Right ventricle myocardium superior (tissue), 1 donor: ENCODE data around the gene LPP. TPM values are rescaled to one million over a fixed set of nuclear protein-coding genes. Genes with fewer than 3 reads are reported as not detected.

Experiments
- ATAC-seq: fragments of 200-7000 bp; cut with Tn5 transposase; one replicate; pipeline ENCODE4 v1.9.1; 2020; ENCODE audit warnings: mild to moderate bottlenecking; ENCODE audit not compliant: poor library complexity
- DNase-seq: peaks from one replicate; pipeline ENCODE4 v3.0.0-alpha.2; 2020
- intact Hi-C: fragments of 100-400 bp; cut with DNase I; formaldehyde crosslinking; loops from one replicate; pipeline ENCODE4 v1.11.2; 2022
- total RNA-seq: library from RNA; stranded (reverse); fragmentation: NEBNext Ultra II Directional; extraction: Animal tissue kit (Norgen Biotek cat#: 25700); gene quantifications from one replicate; pipeline ENCODE4 v1.2.1, GENCODE V29; 2021
- donor health status: DM: no; HTN: yes; CAD: no; lungs with severe emphysema.

LPP gene
- total RNA-seq, 1 donor from 2014 or later = 92.9 TPM

GRCh38 chr3:188482929-188483328, 329.0 kb downstream of the LPP start:
- peak; percentile 69 for ATAC-seq
- no peak for DNase-seq
- intact Hi-C loops = no loop called here

- intact Hi-C loops = no loop called here
- DNase-seq (no peak), ATAC-seq (no peak)
Measured at GRCh38 chr3:188486126-188486525, 332.2 kb downstream of the LPP start.

- intact Hi-C loops = no loop called here
- DNase-seq (no peak), ATAC-seq (no peak)
Measured at GRCh38 chr3:188486952-188487351, 333.0 kb downstream of the LPP start.

- ATAC-seq = no peak
- intact Hi-C loops = no loop called here
- no peak for DNase-seq
Measured at GRCh38 chr3:188487652-188488051, 333.7 kb downstream of the LPP start.

- intact Hi-C loops = no loop called here
- DNase-seq = no peak
Measured at GRCh38 chr3:188488801-188489200, 334.8 kb downstream of the LPP start.

GRCh38 chr3:188489639-188490405, 335.9 kb downstream of the LPP start:
- DNase-seq (no peak), ATAC-seq (no peak)
- intact Hi-C loops = no loop called here

More at GRCh38 chr3:188488801-188489200, 334.8 kb downstream of the LPP start:
- no peak for ATAC-seq

- intact Hi-C loops = no loop called here
- DNase-seq (no peak), ATAC-seq (no peak)
Measured at GRCh38 chr3:188490416-188490815, 336.5 kb downstream of the LPP start.

- ATAC-seq (peak; percentile 73), DNase-seq (no peak)
- intact Hi-C loops = no loop called here
Measured at GRCh38 chr3:188491276-188491687, 337.3 kb downstream of the LPP start.

- intact Hi-C loops = no loop called here
- no peak for ATAC-seq
- DNase-seq = no peak
Measured at GRCh38 chr3:188496390-188496789, 342.4 kb downstream of the LPP start.

GRCh38 chr3:188497021-188497420, 343.1 kb downstream of the LPP start:
- no peak for ATAC-seq
- intact Hi-C loops = no loop called here
- no peak for DNase-seq

- DNase-seq = no peak
- no peak for ATAC-seq
- intact Hi-C loops = no loop called here
Measured at GRCh38 chr3:188503647-188504046, 349.7 kb downstream of the LPP start.

GRCh38 chr3:188505151-188505550, 351.2 kb downstream of the LPP start:
- intact Hi-C loops = no loop called here
- no peak for DNase-seq

GRCh38 chr3:188505911-188506310, 352.0 kb downstream of the LPP start:
- DNase-seq = no peak
- no peak for ATAC-seq
- intact Hi-C loops = no loop called here

More at GRCh38 chr3:188505151-188505550, 351.2 kb downstream of the LPP start:
- ATAC-seq = no peak

GRCh38 chr3:188506446-188506845, 352.5 kb downstream of the LPP start:
- ATAC-seq (no peak), DNase-seq (no peak)
- intact Hi-C loops = no loop called here

- peak; percentile 70 for ATAC-seq
- intact Hi-C loops = no loop called here
- DNase-seq = no peak
Measured at GRCh38 chr3:188507244-188507720, 353.3 kb downstream of the LPP start.

- ATAC-seq (no peak), DNase-seq (no peak)
- intact Hi-C loops = no loop called here
Measured at GRCh38 chr3:188508454-188508853, 354.5 kb downstream of the LPP start.

GRCh38 chr3:188509316-188509715, 355.4 kb downstream of the LPP start:
- intact Hi-C loops = no loop called here
- no peak for DNase-seq
- no peak for ATAC-seq

GRCh38 chr3:188510366-188510765, 356.4 kb downstream of the LPP start:
- no peak for DNase-seq

GRCh38 chr3:188513662-188514328, 359.8 kb downstream of the LPP start:
- intact Hi-C loops = no loop called here
- ATAC-seq (no peak), DNase-seq (no peak)

More at GRCh38 chr3:188510366-188510765, 356.4 kb downstream of the LPP start:
- intact Hi-C loops = no loop called here
- no peak for ATAC-seq

- no peak for DNase-seq
- ATAC-seq = no peak
- intact Hi-C loops = no loop called here
Measured at GRCh38 chr3:188516515-188516914, 362.6 kb downstream of the LPP start.
